Renal cortex interstitium (tissue), 11 donors: ENCODE measurements around the gene ARRDC2. TPM values are rescaled to one million over a fixed set of nuclear protein-coding genes. Genes with fewer than 3 reads are reported as not detected.
A peak's percentile ranks its signal among the peaks of the same experiment; 100 is the strongest.

Experiments used
- DNase-seq, 11 donors: peaks; one replicate each; pipeline ENCODE4 v3.0.0-alpha.2; 2013; ENCODE audit warnings: low read depth in 9 of 11, low spot score in 4 of 11; ENCODE audit errors: extremely low read depth in 1 of 11
- polyA plus RNA-seq, 3 donors: library from polyadenylated mRNA; unstranded; fragments of 120-200 nt; gene quantifications; one replicate each; pipeline ENCODE4 v1.2.1, GENCODE V29; 2013; ENCODE audit not compliant: insufficient read length in 3 of 3

The ARRDC2 gene
- polyA plus RNA-seq, 3 donors = 3.4 to 7.5 (median 3.8) TPM

DNA sequence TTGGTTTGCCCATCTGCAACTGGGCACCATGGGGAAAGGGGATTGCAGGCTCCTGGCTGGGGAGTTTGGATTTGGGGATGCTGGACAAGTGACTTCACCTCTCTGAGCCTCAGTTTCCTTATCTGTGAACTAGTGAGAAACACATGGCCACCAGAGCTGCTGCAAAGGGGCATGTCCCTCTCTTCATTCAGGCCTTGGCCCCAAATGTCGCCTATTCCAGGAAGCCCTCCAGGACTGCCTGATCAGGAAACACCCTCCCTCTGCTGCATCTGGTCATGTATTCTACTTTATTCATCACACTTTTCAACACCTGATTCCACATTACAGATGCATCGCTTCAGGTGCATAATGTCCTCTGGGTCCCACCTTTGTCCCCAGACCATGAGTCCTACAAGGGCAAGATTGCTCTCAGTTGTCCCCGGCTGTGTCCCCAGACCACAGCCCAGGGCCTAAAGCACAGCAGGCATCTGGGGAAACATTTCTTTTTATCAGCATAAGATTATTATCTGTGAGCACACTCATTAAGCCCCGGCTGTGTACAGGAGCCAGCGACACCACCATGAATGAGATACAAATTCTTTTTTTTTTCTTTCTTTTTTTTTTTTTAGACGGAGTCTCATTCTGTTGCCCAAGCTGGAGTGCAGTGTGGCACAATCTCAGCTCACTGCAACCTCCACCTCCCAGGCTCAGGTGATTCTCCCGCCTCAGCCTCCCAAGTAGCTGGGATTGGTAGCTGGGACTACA is 37.5 kb downstream of the ARRDC2 start:
- no peak for DNase-seq

DNA sequence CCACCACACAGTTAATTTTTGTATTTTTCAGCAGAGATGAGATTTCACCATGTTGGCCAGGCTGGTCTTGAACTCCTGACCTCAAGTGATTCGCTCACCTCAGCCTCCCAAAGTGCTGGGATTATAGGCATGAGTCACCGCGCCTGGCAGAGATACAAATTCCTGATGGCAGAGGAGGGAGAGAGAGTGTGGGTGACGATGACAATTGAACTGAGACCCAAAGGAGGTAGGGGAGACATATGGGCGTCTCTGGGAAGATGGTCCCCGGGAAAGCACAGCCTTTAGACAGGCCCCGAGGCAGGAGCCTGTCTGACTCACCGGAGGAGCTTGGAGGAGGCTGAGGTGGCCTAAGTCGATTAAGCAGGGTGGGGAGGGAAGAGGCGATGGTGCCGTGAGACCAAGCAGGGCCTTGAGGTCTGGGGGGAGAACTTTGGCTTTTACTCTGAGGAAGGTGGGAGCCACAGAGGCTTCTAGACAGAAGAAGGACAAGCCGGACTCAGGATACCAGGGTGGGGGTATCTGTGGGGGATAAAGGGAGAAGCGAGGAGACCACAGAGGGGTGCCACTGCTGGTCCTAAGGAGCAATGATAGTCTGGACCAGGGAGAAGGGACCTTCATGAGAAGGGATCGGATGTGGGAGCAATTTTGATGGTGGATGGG is 38.2 kb downstream of the ARRDC2 start:
- DNase-seq = no peak

DNA sequence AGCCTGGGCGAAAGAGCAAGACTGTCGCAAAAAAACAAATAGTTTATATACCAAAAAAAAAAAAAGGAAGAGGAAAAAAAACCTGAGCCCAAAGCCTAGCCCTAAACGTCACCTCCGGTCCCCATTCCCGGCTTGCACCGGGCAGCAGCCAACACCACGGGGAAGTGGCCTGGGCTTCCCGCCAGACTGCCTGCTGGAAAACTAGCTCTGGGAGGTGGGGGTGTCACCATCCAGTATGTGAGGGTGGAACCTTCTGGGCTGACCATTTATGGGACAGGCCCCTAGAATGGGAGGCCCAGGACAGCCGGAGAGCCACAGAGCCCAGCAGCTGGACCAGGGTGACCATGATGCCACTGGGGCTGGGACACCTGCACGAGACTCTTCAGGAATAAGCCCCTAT is 41.4 kb downstream of the ARRDC2 start:
- peak in 5 of 11 donors; percentile 15 to 53 (median 39) for DNase-seq

DNA sequence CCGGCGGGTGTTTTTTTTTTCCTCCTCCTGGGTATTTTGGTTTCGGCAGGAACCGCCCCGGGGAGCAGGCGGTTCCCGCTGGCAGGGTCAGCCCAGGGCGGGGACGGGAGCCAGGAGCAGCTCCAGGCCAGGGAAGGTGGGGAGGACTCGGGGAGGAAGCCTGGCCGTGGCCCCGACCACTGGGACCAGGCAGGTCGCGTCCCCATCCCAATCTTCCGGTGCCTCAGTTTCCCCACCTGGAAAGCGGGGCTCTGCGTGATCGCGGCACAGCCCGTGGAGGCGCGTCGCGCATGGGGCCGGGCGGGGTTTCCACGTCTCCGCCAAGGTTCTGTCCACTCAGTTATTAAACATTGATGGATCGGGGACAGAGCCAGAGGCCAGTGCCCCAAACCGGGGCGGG is 43.9 kb downstream of the ARRDC2 start:
- DNase-seq = no peak

DNA sequence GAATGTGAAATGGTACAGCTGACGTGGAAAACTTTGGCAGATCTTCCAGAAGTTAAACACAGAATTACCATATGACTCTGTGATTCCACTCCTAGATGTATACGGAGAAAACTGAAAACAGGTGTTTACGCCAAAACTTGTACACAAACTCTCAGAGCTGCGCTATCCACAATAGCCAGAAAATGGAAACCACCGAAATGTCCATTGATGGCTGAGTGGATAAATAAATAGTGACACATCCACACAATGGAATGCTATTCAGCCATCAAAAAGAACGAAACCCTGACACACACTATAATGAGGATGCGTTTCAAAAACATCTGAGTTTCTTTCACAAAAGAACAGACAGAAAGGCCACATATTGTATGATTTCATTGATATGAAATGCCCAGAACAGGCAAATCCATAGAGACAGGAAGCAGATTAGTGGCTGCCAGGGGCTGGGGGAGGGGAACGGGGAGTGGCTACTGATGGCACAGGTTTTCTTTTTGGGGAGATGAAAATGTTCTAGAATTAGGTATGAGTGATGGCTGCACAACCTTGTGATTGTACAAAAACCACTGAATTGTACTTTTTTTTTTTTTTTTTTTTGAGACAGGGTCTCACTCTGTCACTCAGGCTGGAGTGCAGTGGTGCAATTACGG is 45.7 kb downstream of the ARRDC2 start:
- DNase-seq = no peak

DNA sequence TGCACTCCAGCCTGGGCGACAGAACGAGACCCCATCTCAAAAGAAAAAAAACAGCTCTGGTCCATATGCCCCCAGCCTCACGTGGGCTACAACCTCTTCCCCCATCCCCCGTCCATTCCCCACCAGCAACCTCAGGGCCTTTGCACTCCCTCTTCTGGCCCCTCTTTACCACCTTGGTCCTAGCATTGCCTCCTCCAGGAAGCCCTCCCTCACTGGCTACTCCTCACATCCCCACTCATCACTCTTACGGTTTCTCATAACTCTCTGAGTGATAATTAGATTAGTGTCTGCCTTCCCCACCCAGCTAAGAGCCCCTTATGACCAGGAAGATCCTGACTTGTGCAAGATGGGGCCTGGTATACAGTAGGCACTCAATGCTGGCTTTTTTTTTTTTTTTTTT is 48.0 kb downstream of the ARRDC2 start:
- no peak for DNase-seq

DNA sequence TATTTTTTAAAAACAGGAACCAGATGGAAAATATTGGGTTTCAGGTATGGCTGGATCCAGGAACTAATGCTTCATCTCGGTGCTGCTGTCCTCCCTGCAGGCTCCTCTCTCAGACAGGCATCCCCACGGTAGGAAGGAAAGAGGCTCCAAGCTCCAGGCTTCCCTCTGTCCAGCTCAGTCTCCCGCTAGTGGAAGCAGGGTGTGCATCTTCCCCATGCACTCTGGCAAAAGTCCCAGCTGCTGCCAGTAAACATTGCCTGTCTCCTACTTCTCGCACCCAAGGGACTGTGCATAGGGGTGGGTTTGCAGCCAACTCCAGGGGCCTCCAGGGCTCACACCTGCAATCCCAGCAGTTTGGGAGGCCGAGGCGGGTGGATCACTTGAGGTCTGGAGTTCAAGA is 49.6 kb downstream of the ARRDC2 start:
- DNase-seq = no peak

DNA sequence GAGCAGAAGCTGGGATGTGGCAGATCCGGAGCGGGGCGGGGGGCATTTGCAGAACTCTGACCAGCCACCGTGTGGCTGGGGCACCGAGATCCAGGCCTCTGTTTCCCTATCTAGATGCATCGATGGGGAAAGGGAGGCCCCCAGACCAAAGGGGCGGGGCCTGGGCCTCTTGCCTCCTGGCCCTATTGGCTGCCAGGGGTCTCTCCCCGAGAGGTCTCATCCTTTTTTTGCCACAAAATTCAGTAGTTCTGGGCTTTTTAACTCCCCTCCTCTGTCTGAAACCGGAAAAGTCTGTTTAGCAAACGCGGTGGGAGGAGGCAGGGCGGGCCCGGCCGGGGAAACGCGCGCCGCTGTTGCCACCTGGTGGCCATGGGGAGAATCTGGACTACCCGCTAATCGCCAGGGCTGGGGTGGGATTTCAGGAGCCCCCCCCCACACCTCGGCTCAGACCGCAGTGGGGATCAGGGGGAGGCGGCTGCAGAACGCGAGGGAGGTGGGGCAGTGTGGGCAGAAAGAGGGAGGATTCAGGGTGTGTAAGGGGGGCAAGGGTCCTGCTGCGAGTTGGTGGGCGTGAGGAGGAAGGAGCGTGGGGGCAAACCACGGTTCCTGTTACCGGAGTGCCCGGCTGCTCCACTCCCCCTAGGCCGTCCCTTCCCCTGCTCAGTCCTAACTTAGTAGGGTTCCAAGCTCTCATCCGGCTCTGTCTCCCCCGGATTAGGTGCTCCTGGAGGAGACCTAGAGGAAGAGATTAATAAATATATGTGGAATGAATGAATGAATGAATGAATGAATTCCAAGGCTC is 50.4 kb downstream of the ARRDC2 start:
- peak; percentile 50 to 79 (median 68) for DNase-seq

DNA sequence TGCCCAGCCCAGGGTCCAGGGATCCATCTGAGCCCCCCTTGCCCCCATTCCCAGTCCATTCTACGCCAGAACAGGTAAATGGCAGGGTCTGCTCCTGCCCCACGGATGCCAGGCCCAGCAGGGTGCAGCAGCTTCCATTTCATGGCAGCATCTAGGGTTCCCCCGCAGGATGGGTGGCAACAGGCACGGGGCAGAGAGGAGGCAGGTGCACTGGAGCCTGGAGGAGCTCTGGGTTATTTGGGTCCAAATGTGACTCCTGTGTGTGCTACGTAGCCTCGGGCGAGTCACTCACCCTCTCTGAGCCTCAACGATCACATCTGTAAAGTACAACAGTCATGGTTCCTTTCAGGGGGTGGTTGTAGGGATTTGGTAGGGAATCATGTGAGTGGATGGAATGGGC is 51.3 kb downstream of the ARRDC2 start:
- no peak for DNase-seq

DNA sequence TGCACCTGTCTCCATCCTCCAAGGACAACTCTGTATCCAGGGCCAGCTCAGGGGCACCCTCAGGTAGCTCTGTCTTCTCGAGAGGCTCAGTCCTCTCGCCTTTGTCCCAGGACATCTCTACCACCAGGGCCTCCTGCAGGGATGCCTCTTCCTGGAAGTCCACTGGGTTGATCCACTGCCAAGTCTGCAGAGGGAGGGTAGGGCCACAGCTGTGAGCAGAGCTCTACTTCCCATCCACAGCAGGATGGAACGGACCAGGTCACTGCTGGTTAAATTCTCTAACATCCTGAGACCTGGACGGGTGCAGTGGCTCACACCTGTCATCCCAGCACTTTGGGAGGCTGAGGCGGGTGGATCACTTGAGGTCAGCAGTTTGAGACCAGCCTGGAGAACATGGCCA is 51.9 kb downstream of the ARRDC2 start:
- DNase-seq = no peak

DNA sequence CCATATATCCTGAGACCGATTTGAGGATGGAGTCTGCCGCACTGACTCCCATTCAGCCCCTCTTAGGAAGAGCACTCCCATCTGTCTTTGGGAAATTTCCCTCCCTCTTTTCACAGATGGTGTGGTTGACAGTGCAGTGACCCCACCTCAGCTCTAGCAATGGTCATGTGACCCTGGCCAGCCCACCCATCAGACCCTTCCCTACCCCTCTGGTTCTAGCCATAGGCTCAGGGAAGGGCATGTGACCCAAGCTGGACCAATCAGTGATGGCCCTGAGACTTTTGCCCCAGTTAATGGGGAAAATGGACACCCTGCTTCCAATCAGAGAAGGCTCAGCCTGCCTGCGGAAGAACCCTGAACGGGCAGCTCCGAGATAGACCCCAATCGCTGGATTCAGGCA is 52.5 kb downstream of the ARRDC2 start:
- DNase-seq = no peak

DNA sequence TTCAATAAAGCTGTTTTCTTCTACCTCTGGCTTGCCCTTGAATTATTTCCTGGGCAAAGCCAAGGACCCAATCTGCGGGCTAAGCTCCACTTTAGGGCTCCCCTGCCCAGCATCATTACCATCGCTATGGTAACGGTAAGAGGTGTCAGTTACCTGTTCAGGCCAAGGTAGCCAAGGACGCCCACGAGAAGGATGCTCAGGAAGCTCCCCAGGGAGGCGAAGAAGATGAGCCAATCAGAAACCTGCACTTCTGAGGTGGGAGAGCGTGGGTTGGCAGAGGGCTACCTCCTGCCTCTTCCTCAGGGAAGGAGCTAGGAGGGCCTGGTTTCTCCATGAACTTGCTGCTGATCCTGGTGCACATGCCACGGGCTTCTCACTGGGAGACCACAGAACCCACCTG is 54.1 kb downstream of the ARRDC2 start:
- DNase-seq = no peak

DNA sequence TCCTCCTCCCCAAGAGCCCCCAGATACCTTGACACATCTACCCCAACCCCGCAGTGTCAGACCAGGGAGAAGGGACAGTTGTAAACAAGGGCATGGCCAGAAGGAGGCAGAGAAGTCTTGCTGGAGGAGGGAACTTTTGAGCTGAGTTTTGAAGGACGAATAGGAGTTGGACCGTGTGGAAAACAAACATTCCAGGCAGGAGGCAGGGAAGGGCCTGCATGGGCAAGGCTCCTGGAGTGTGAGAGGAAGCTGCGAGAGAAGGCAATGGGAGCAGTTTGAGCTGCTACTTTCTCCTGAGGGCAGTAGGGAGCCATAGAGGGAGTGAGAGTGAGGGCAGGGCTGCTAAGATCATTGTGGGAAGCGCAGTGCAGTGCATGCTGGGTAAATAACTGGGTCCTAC is 55.5 kb downstream of the ARRDC2 start:
- DNase-seq = no peak

Other genes with a start within 250 kb of the ARRDC2 start
- gene B3GNT3, start 213.0 kb upstream of the ARRDC2 start, polyA plus RNA-seq = 1 to 10 TPM; 7.3 to 8.8 (median 7.4) TPM
- under 1 TPM; 0.25 to 0.75 (median 0.61) TPM for gene INSL3, start 186.7 kb upstream of the ARRDC2 start, polyA plus RNA-seq
- gene JAK3, start 160.2 kb upstream of the ARRDC2 start, polyA plus RNA-seq = 1 to 10 TPM; 3.2 to 4.5 (median 3.3) TPM
- gene RPL18A, start 148.3 kb upstream of the ARRDC2 start, polyA plus RNA-seq = 1,000 to 10,000 TPM in 2 of 3 donors, 100 to 1,000 TPM in 1; 861 to 1,272 (median 1,083) TPM
- under 1 TPM; 0.05 to 0.07 (median 0.06) TPM for gene SLC5A5, start 136.2 kb upstream of the ARRDC2 start, polyA plus RNA-seq
- gene CCDC124, start 75.2 kb upstream of the ARRDC2 start, polyA plus RNA-seq = 10 to 100 TPM; 46.5 to 87.2 (median 70.7) TPM
- 1 to 10 TPM; 4.8 to 8.4 (median 5.7) TPM for gene KCNN1, start 41.1 kb upstream of the ARRDC2 start, polyA plus RNA-seq
- gene IL12RB1, start 78.8 kb downstream of the ARRDC2 start, polyA plus RNA-seq = under 1 TPM; 0.16 to 0.44 (median 0.23) TPM
- gene MAST3, start 89.6 kb downstream of the ARRDC2 start, polyA plus RNA-seq = 1 to 10 TPM; 4.6 to 9.2 (median 5.5) TPM
- gene PIK3R2, start 145.0 kb downstream of the ARRDC2 start, polyA plus RNA-seq = 10 to 100 TPM; 20.1 to 38.9 (median 30.4) TPM
- 10 to 100 TPM; 11.4 to 20.4 (median 11.7) TPM for gene IFI30, start 165.6 kb downstream of the ARRDC2 start, polyA plus RNA-seq
- gene MPV17L2, start 185.0 kb downstream of the ARRDC2 start, polyA plus RNA-seq = 10 to 100 TPM in 1 of 3 donors, 1 to 10 TPM in 2; 7.9 to 10.3 (median 8.2) TPM
- 1 to 10 TPM; 4.9 to 6.5 (median 5.4) TPM for gene RAB3A, start 195.9 kb downstream of the ARRDC2 start, polyA plus RNA-seq
- 1 to 10 TPM in 1 of 3 donors, under 1 TPM in 2; 0.30 to 1.8 (median 0.79) TPM for gene PDE4C, start 218.3 kb downstream of the ARRDC2 start, polyA plus RNA-seq